Type B pancreatic cell (in vitro differentiated cells): Measurements from ENCODE around the gene MANBA. TPM values are rescaled to one million over a fixed set of nuclear protein-coding genes. Genes with fewer than 3 reads are reported as not detected.
A peak's percentile ranks its signal among the peaks of the same experiment; 100 is the strongest.

Experiments used
- DNase-seq: peaks from one replicate; pipeline ENCODE4 v3.0.0; 2021; ENCODE audit warnings: mixed read lengths; ENCODE audit not compliant: unreplicated experiment; ENCODE audit errors: extremely low spot score
- H3K27ac Mint-ChIP-seq: 2 replicates; pipeline ENCODE4 v1.8.0; 2021; ENCODE audit warnings: mild to moderate bottlenecking, mixed read lengths
- H3K27me3 Mint-ChIP-seq: 2 replicates; pipeline ENCODE4 v1.8.0; 2021; ENCODE audit warnings: mixed read lengths
- H3K36me3 Mint-ChIP-seq: 2 replicates; pipeline ENCODE4 v1.8.0; 2021; ENCODE audit warnings: mixed read lengths
- H3K4me1 Mint-ChIP-seq: one replicate; pipeline ENCODE4 v1.8.0; 2021; ENCODE audit warnings: mixed read lengths; ENCODE audit not compliant: unreplicated experiment
- H3K4me3 Mint-ChIP-seq: 2 replicates; pipeline ENCODE4 v1.8.0; 2021; ENCODE audit warnings: mild to moderate bottlenecking, mixed read lengths
- H3K9me3 Mint-ChIP-seq: 2 replicates; pipeline ENCODE4 v1.8.0; 2021; ENCODE audit warnings: mixed read lengths
- CTCF ChIP-seq: fragments of 200-600 bp; sonication (generic); conservative IDR thresholded peaks from 2 replicates; pipeline ENCODE4 v1.5.0; 2021; ENCODE audit warnings: antibody characterized with exemption, mild to moderate bottlenecking
- total RNA-seq: library from RNA; stranded (reverse); gene quantifications from 2 replicates; pipeline ENCODE4 v1.2.1, GENCODE V29; 2021; ENCODE audit warnings: low replicate concordance

MANBA gene
- total RNA-seq, 1 donor from 2014 or later = 32.4 TPM

GRCh38 chr4:102637391-102637790, 123.4 kb downstream of the MANBA start:
- no peak for TF ChIP-seq CTCF
- Mint-ChIP-seq H3K36me3 (peaks cover 4% of the 10 kb centered on the region), H3K4me1 (no peaks in the 10 kb centered on the region), H3K4me3 (no peak overlapping the region), H3K27me3 (no peaks in the 10 kb centered on the region), H3K9me3 (no peaks in the 10 kb centered on the region), H3K27ac (no peak overlapping the region)
- DNase-seq = no peak

- no peak overlapping the region for H3K4me3 Mint-ChIP-seq
- TF ChIP-seq CTCF = no peak
- peaks cover 19% of the 10 kb centered on the region for H3K4me1 Mint-ChIP-seq
- no peaks in the 10 kb centered on the region for H3K36me3 Mint-ChIP-seq
- no peaks in the 10 kb centered on the region for H3K27me3 Mint-ChIP-seq
- no peaks in the 10 kb centered on the region for H3K9me3 Mint-ChIP-seq
- DNase-seq = no peak
- no peak overlapping the region for H3K27ac Mint-ChIP-seq
Observed at GRCh38 chr4:102633100-102633499, 127.7 kb downstream of the MANBA start.

GRCh38 chr4:102632241-102633065, 128.3 kb downstream of the MANBA start:
- TF ChIP-seq CTCF = no peak
- Mint-ChIP-seq H3K27me3 (no peaks in the 10 kb centered on the region), H3K27ac (no peak overlapping the region), H3K4me1 (peaks cover 19% of the 10 kb centered on the region), H3K9me3 (no peaks in the 10 kb centered on the region), H3K36me3 (no peaks in the 10 kb centered on the region), H3K4me3 (no peak overlapping the region)
- DNase-seq = no peak

- no peaks in the 10 kb centered on the region for H3K36me3 Mint-ChIP-seq
- H3K4me1 Mint-ChIP-seq = peaks cover 19% of the 10 kb centered on the region
- no peak overlapping the region for H3K4me3 Mint-ChIP-seq
- no peaks in the 10 kb centered on the region for H3K27me3 Mint-ChIP-seq
- peak overlapping the region; percentile 11 for H3K27ac Mint-ChIP-seq
- TF ChIP-seq CTCF = no peak
- no peaks in the 10 kb centered on the region for H3K9me3 Mint-ChIP-seq
- DNase-seq = no peak
Observed at GRCh38 chr4:102631616-102632015, 129.2 kb downstream of the MANBA start.

GRCh38 chr4:102629673-102630072, 131.1 kb downstream of the MANBA start:
- Mint-ChIP-seq H3K4me1 (peaks cover 19% of the 10 kb centered on the region), H3K4me3 (no peak overlapping the region), H3K27ac (no peak overlapping the region), H3K36me3 (no peaks in the 10 kb centered on the region), H3K9me3 (no peaks in the 10 kb centered on the region), H3K27me3 (no peaks in the 10 kb centered on the region)
- no peak for DNase-seq
- TF ChIP-seq CTCF = no peak
